ENCODE data around the gene AKAP13.
A peak's percentile ranks its signal among the peaks of the same experiment; 100 is the strongest.
"Not testable (repeated sequence)": the region's sequence is repeated elsewhere in the genome, so short reads cannot be mapped to it uniquely, and the experiment has no call there.

AKAP13 gene

GRCh38 chr15:85535533-85536330 is 155.3 kb downstream of the AKAP13 start:
- peak; percentile 83 for TF ChIP-seq SPI1 (IDR thresholded peaks at IDR 0.05; ENCODE audit: low read depth, low read length)
- not testable (repeated sequence) for FAIRE-seq

GRCh38 chr15:85536341-85536740 is 155.9 kb downstream of the AKAP13 start:
- FAIRE-seq = peak; percentile 16
- no peak for TF ChIP-seq POLR2A (IDR thresholded peaks at IDR 0.05; ENCODE audit: low read depth, low read length)
- TF ChIP-seq SPI1 (IDR thresholded peaks at IDR 0.05; ENCODE audit: low read depth, low read length) = no peak
- TF ChIP-seq POU2F2 (IDR thresholded peaks at IDR 0.05; ENCODE audit: low read depth, low read length) = no peak
- no peak for TF ChIP-seq PAX5 (IDR thresholded peaks at IDR 0.05; ENCODE audit: insufficient read depth, low read length, severe bottlenecking)
- TF ChIP-seq TAF1 (IDR thresholded peaks at IDR 0.05; ENCODE audit: low read depth, low read length) = no peak
- TF ChIP-seq POLR2AphosphoS5 (IDR thresholded peaks at IDR 0.05; ENCODE audit: low read depth, low read length) = no peak
- DNase-seq (ENCODE audit: insufficient read length, low spot score) = no peak

More at GRCh38 chr15:85535533-85536330, 155.3 kb downstream of the AKAP13 start:
- DNase-seq (ENCODE audit: insufficient read length, low spot score) = not testable (repeated sequence)

- TF ChIP-seq SPI1 (IDR thresholded peaks at IDR 0.05; ENCODE audit: low read depth, low read length) (peak; percentile 10; the same call in 1 of the 2 replicates), POLR2AphosphoS5 (IDR thresholded peaks at IDR 0.05; ENCODE audit: low read depth, low read length) (no peak)
- DNase-seq (ENCODE audit: insufficient read length, low spot score) = no peak
- no peak for FAIRE-seq
Observed at GRCh38 chr15:85539491-85539890, 159.1 kb downstream of the AKAP13 start.

GRCh38 chr15:85540085-85540797 is 159.8 kb downstream of the AKAP13 start:
- DNase-seq (ENCODE audit: insufficient read length, low spot score) = no peak
- FAIRE-seq = peak; percentile 5
- TF ChIP-seq PAX5 (IDR thresholded peaks at IDR 0.05; ENCODE audit: insufficient read depth, low read length, severe bottlenecking) = no peak
- TF ChIP-seq SPI1 (IDR thresholded peaks at IDR 0.05; ENCODE audit: low read depth, low read length) = peak; percentile 67

GRCh38 chr15:85541744-85542143 is 161.3 kb downstream of the AKAP13 start:
- FAIRE-seq (peak; percentile 83), DNase-seq (ENCODE audit: insufficient read length, low spot score) (no peak)
- TF ChIP-seq POU2F2 (IDR thresholded peaks at IDR 0.05; ENCODE audit: low read depth, low read length) (no peak), POLR2AphosphoS5 (IDR thresholded peaks at IDR 0.05; ENCODE audit: low read depth, low read length) (no peak), PAX5 (IDR thresholded peaks at IDR 0.05; ENCODE audit: insufficient read depth, low read length, severe bottlenecking) (no peak), SPI1 (IDR thresholded peaks at IDR 0.05; ENCODE audit: low read depth, low read length) (peak; percentile 29; the same call in 1 of the 2 replicates), TAF1 (IDR thresholded peaks at IDR 0.05; ENCODE audit: low read depth, low read length) (no peak), POLR2A (IDR thresholded peaks at IDR 0.05; ENCODE audit: low read depth, low read length) (no peak)

- no peak for DNase-seq (ENCODE audit: insufficient read length, low spot score)
- peak; percentile 9 for FAIRE-seq
Observed at GRCh38 chr15:85542488-85542887, 162.1 kb downstream of the AKAP13 start.

GRCh38 chr15:85542895-85543331 is 162.5 kb downstream of the AKAP13 start:
- FAIRE-seq (peak; percentile 28), DNase-seq (ENCODE audit: insufficient read length, low spot score) (no peak)
- TF ChIP-seq POU2F2 (IDR thresholded peaks at IDR 0.05; ENCODE audit: low read depth, low read length) = no peak
- TF ChIP-seq POLR2A (IDR thresholded peaks at IDR 0.05; ENCODE audit: low read depth, low read length) = no peak
- peak; percentile 87 for TF ChIP-seq SPI1 (IDR thresholded peaks at IDR 0.05; ENCODE audit: low read depth, low read length)
- no peak for TF ChIP-seq PAX5 (IDR thresholded peaks at IDR 0.05; ENCODE audit: insufficient read depth, low read length, severe bottlenecking)

More at GRCh38 chr15:85542488-85542887, 162.1 kb downstream of the AKAP13 start:
- TF ChIP-seq POU2F2 (IDR thresholded peaks at IDR 0.05; ENCODE audit: low read depth, low read length) (no peak), POLR2A (IDR thresholded peaks at IDR 0.05; ENCODE audit: low read depth, low read length) (no peak), TAF1 (IDR thresholded peaks at IDR 0.05; ENCODE audit: low read depth, low read length) (no peak), PAX5 (IDR thresholded peaks at IDR 0.05; ENCODE audit: insufficient read depth, low read length, severe bottlenecking) (no peak), POLR2AphosphoS5 (IDR thresholded peaks at IDR 0.05; ENCODE audit: low read depth, low read length) (no peak), SPI1 (IDR thresholded peaks at IDR 0.05; ENCODE audit: low read depth, low read length) (no peak)

- TF ChIP-seq PAX5 (IDR thresholded peaks at IDR 0.05; ENCODE audit: insufficient read depth, low read length, severe bottlenecking) = no peak
- TF ChIP-seq POU2F2 (IDR thresholded peaks at IDR 0.05; ENCODE audit: low read depth, low read length) = no peak
- no peak for TF ChIP-seq POLR2A (IDR thresholded peaks at IDR 0.05; ENCODE audit: low read depth, low read length)
- TF ChIP-seq POLR2AphosphoS5 (IDR thresholded peaks at IDR 0.05; ENCODE audit: low read depth, low read length) = no peak
- no peak for TF ChIP-seq SPI1 (IDR thresholded peaks at IDR 0.05; ENCODE audit: low read depth, low read length)
- FAIRE-seq (peak; percentile 84), DNase-seq (ENCODE audit: insufficient read length, low spot score) (no peak)
Observed at GRCh38 chr15:85543741-85544155, 163.3 kb downstream of the AKAP13 start.

- no peak for FAIRE-seq
- TF ChIP-seq POLR2A (IDR thresholded peaks at IDR 0.05; ENCODE audit: low read depth, low read length) = no peak
- no peak for TF ChIP-seq SPI1 (IDR thresholded peaks at IDR 0.05; ENCODE audit: low read depth, low read length)
- no peak for TF ChIP-seq POLR2AphosphoS5 (IDR thresholded peaks at IDR 0.05; ENCODE audit: low read depth, low read length)
- no peak for TF ChIP-seq POU2F2 (IDR thresholded peaks at IDR 0.05; ENCODE audit: low read depth, low read length)
- TF ChIP-seq TAF1 (IDR thresholded peaks at IDR 0.05; ENCODE audit: low read depth, low read length) = no peak
- TF ChIP-seq PAX5 (IDR thresholded peaks at IDR 0.05; ENCODE audit: insufficient read depth, low read length, severe bottlenecking) = no peak
- no peak for DNase-seq (ENCODE audit: insufficient read length, low spot score)
Observed at GRCh38 chr15:85545185-85545584, 164.8 kb downstream of the AKAP13 start.

- DNase-seq (ENCODE audit: insufficient read length, low spot score) (no peak), FAIRE-seq (no peak)
- TF ChIP-seq POU2F2 (IDR thresholded peaks at IDR 0.05; ENCODE audit: low read depth, low read length) (no peak), PAX5 (IDR thresholded peaks at IDR 0.05; ENCODE audit: insufficient read depth, low read length, severe bottlenecking) (no peak), TAF1 (IDR thresholded peaks at IDR 0.05; ENCODE audit: low read depth, low read length) (no peak), POLR2A (IDR thresholded peaks at IDR 0.05; ENCODE audit: low read depth, low read length) (no peak), SPI1 (IDR thresholded peaks at IDR 0.05; ENCODE audit: low read depth, low read length) (no peak), POLR2AphosphoS5 (IDR thresholded peaks at IDR 0.05; ENCODE audit: low read depth, low read length) (no peak)
Observed at GRCh38 chr15:85545752-85546151, 165.3 kb downstream of the AKAP13 start.

Measured in GM12891 (cell line).